Measurements from ENCODE around the gene SDR9C7.
A peak's percentile ranks its signal among the peaks of the same experiment; 100 is the strongest.

Gene SDR9C7

GRCh38 chr12:56935752-56936151, 1.5 kb upstream of the SDR9C7 start:
- H3K9me3 ChIP-seq (replicated peaks in 1 of 2; ENCODE audit: control insufficient read depth in 2 of 2, insufficient read depth in 1 of 2, low read depth in 1 of 2, low read length in 2 of 2), result no peaks in the 10 kb centered on the region
- H3K36me3 ChIP-seq (replicated peaks in 1 of 2; ENCODE audit: control insufficient read depth in 2 of 2, insufficient read depth in 2 of 2, low read length in 2 of 2), result no peaks in the 10 kb centered on the region
- H4K8ac ChIP-seq (ENCODE audit: low read depth, low read length), result no peak overlapping the region
- peaks cover 2% of the 10 kb centered on the region in 2 donors for H3K4me1 ChIP-seq (ENCODE audit: control insufficient read depth in 2 of 2, insufficient read depth in 1 of 2, low read depth in 1 of 2, low read length in 2 of 2)
- no peak overlapping the region for H2BK5ac ChIP-seq (ENCODE audit: low read length)
- H3K18ac ChIP-seq (ENCODE audit: low read length), result no peak overlapping the region
- WGBS, 2 donors (ENCODE audit: extremely low coverage in 2 of 2, insufficient read length in 2 of 2, insufficient replicate concordance in 1 of 2), result no CpG with 5 or more reads among the region's 2 CpGs
- no peak overlapping the region for H2AK5ac ChIP-seq (ENCODE audit: low read depth, low read length)
- no peak overlapping the region for H3K4me2 ChIP-seq (ENCODE audit: insufficient read depth, low read length, poor library complexity, severe bottlenecking)
- H2BK15ac ChIP-seq (ENCODE audit: low read length), result no peak overlapping the region
- no peak overlapping the region for H2BK120ac ChIP-seq (ENCODE audit: low read depth, low read length)
- no peak overlapping the region for H3K27ac ChIP-seq (replicated peaks; ENCODE audit: low read length)
- no peak overlapping the region for H3K14ac ChIP-seq (ENCODE audit: low read length)
- no peak for DNase-seq (ENCODE audit: low spot score)
- H3K79me1 ChIP-seq (ENCODE audit: low read depth, low read length), result no peaks in the 10 kb centered on the region
- H2AFZ ChIP-seq (ENCODE audit: low read length), result no peak overlapping the region
- no peak overlapping the region for H3K23ac ChIP-seq (ENCODE audit: low read depth, low read length, poor library complexity)
- peaks cover 0 to 16% (median 0%) of the 10 kb centered on the region in 3 experiments for H3K27me3 ChIP-seq (ENCODE audit: control insufficient read depth in 3 of 3, insufficient read depth in 3 of 3, low read depth in 1 of 3, low read length in 3 of 3)
- no peak overlapping the region for H2BK12ac ChIP-seq (ENCODE audit: low read length)
- H3K9ac ChIP-seq (ENCODE audit: low read depth, low read length, poor library complexity), result no peak overlapping the region
- no peak overlapping the region for H4K91ac ChIP-seq (ENCODE audit: low read depth, low read length, poor library complexity)
- H3K4ac ChIP-seq (ENCODE audit: low read length), result no peak overlapping the region
- H3K4me3 ChIP-seq (ENCODE audit: low read length in 2 of 2), result no peak overlapping the region

GRCh38 chr12:56935157-56935556, 949 bp upstream of the SDR9C7 start:
- peaks cover 0 to 16% (median 0%) of the 10 kb centered on the region in 3 experiments for H3K27me3 ChIP-seq (ENCODE audit: control insufficient read depth in 3 of 3, insufficient read depth in 3 of 3, low read depth in 1 of 3, low read length in 3 of 3)
- H2BK12ac ChIP-seq (ENCODE audit: low read length), result no peak overlapping the region
- H3K18ac ChIP-seq (ENCODE audit: low read length), result no peak overlapping the region
- no peak overlapping the region for H2AFZ ChIP-seq (ENCODE audit: low read length)
- no peak overlapping the region for H2BK15ac ChIP-seq (ENCODE audit: low read length)
- H2AK5ac ChIP-seq (ENCODE audit: low read depth, low read length), result no peak overlapping the region
- H3K9me3 ChIP-seq (replicated peaks in 1 of 2; ENCODE audit: control insufficient read depth in 2 of 2, insufficient read depth in 1 of 2, low read depth in 1 of 2, low read length in 2 of 2), result no peaks in the 10 kb centered on the region
- no peak for DNase-seq (ENCODE audit: low spot score)
- H3K4me1 ChIP-seq (ENCODE audit: control insufficient read depth in 2 of 2, insufficient read depth in 1 of 2, low read depth in 1 of 2, low read length in 2 of 2), result peaks cover 2% of the 10 kb centered on the region in 2 donors
- no peak overlapping the region for H2BK5ac ChIP-seq (ENCODE audit: low read length)
- H4K91ac ChIP-seq (ENCODE audit: low read depth, low read length, poor library complexity), result no peak overlapping the region
- no peak overlapping the region for H4K8ac ChIP-seq (ENCODE audit: low read depth, low read length)
- no peaks in the 10 kb centered on the region for H3K79me1 ChIP-seq (ENCODE audit: low read depth, low read length)
- no peak overlapping the region for H3K4ac ChIP-seq (ENCODE audit: low read length)
- H3K4me2 ChIP-seq (ENCODE audit: insufficient read depth, low read length, poor library complexity, severe bottlenecking), result no peak overlapping the region
- no peak overlapping the region for H2BK120ac ChIP-seq (ENCODE audit: low read depth, low read length)
- H3K9ac ChIP-seq (ENCODE audit: low read depth, low read length, poor library complexity), result no peak overlapping the region
- H3K27ac ChIP-seq (replicated peaks; ENCODE audit: low read length), result no peak overlapping the region
- H3K23ac ChIP-seq (ENCODE audit: low read depth, low read length, poor library complexity), result no peak overlapping the region
- no peak overlapping the region for H3K14ac ChIP-seq (ENCODE audit: low read length)
- H3K4me3 ChIP-seq (ENCODE audit: low read length in 2 of 2), result no peak overlapping the region
- no peaks in the 10 kb centered on the region for H3K36me3 ChIP-seq (replicated peaks in 1 of 2; ENCODE audit: control insufficient read depth in 2 of 2, insufficient read depth in 2 of 2, low read length in 2 of 2)
- WGBS, 2 donors (ENCODE audit: extremely low coverage in 2 of 2, insufficient read length in 2 of 2, insufficient replicate concordance in 1 of 2), result no CpG with 5 or more reads among the region's 2 CpGs

GRCh38 chr12:56932867-56933266, 1.3 kb downstream of the SDR9C7 start:
- WGBS, 2 donors (ENCODE audit: extremely low coverage in 2 of 2, insufficient read length in 2 of 2, insufficient replicate concordance in 1 of 2), result no CpG with 5 or more reads among the region's 1 CpG
- no peak overlapping the region for H4K8ac ChIP-seq (ENCODE audit: low read depth, low read length)

GRCh38 chr12:56932146-56932545, 2.1 kb downstream of the SDR9C7 start:
- no peak overlapping the region for H3K27ac ChIP-seq (replicated peaks; ENCODE audit: low read length)
- DNase-seq (ENCODE audit: low spot score), result no peak
- H3K27me3 ChIP-seq (ENCODE audit: control insufficient read depth in 3 of 3, insufficient read depth in 3 of 3, low read depth in 1 of 3, low read length in 3 of 3), result peaks cover 0 to 18% (median 0%) of the 10 kb centered on the region in 3 experiments
- no peaks in the 10 kb centered on the region for H3K79me1 ChIP-seq (ENCODE audit: low read depth, low read length)
- no peak overlapping the region for H3K23ac ChIP-seq (ENCODE audit: low read depth, low read length, poor library complexity)
- H2AFZ ChIP-seq (ENCODE audit: low read length), result peak overlapping the region; percentile 86
- no CpG with 5 or more reads among the region's 5 CpGs for WGBS, 2 donors (ENCODE audit: extremely low coverage in 2 of 2, insufficient read length in 2 of 2, insufficient replicate concordance in 1 of 2)
- no peak overlapping the region for H3K14ac ChIP-seq (ENCODE audit: low read length)
- no peak overlapping the region for H4K91ac ChIP-seq (ENCODE audit: low read depth, low read length, poor library complexity)
- H2AK5ac ChIP-seq (ENCODE audit: low read depth, low read length), result no peak overlapping the region
- H3K9ac ChIP-seq (ENCODE audit: low read depth, low read length, poor library complexity), result no peak overlapping the region
- H3K4me1 ChIP-seq (ENCODE audit: control insufficient read depth in 2 of 2, insufficient read depth in 1 of 2, low read depth in 1 of 2, low read length in 2 of 2), result peaks cover 2 to 8% of the 10 kb centered on the region in 2 donors
- no peak overlapping the region for H3K4ac ChIP-seq (ENCODE audit: low read length)
- H2BK15ac ChIP-seq (ENCODE audit: low read length), result no peak overlapping the region
- no peak overlapping the region for H3K4me3 ChIP-seq (ENCODE audit: low read length in 2 of 2)
- no peak overlapping the region for H4K8ac ChIP-seq (ENCODE audit: low read depth, low read length)
- H2BK12ac ChIP-seq (ENCODE audit: low read length), result no peak overlapping the region
- no peak overlapping the region for H2BK5ac ChIP-seq (ENCODE audit: low read length)
- no peak overlapping the region for H3K4me2 ChIP-seq (ENCODE audit: insufficient read depth, low read length, poor library complexity, severe bottlenecking)
- H3K36me3 ChIP-seq (replicated peaks in 1 of 2; ENCODE audit: control insufficient read depth in 2 of 2, insufficient read depth in 2 of 2, low read length in 2 of 2), result no peaks in the 10 kb centered on the region
- no peak overlapping the region for H2BK120ac ChIP-seq (ENCODE audit: low read depth, low read length)
- H3K18ac ChIP-seq (ENCODE audit: low read length), result no peak overlapping the region
- no peaks in the 10 kb centered on the region for H3K9me3 ChIP-seq (replicated peaks in 1 of 2; ENCODE audit: control insufficient read depth in 2 of 2, insufficient read depth in 1 of 2, low read depth in 1 of 2, low read length in 2 of 2)

More at GRCh38 chr12:56932867-56933266, 1.3 kb downstream of the SDR9C7 start:
- H3K23ac ChIP-seq (ENCODE audit: low read depth, low read length, poor library complexity), result no peak overlapping the region
- H3K4me3 ChIP-seq (ENCODE audit: low read length in 2 of 2), result no peak overlapping the region
- no peaks in the 10 kb centered on the region for H3K36me3 ChIP-seq (replicated peaks in 1 of 2; ENCODE audit: control insufficient read depth in 2 of 2, insufficient read depth in 2 of 2, low read length in 2 of 2)
- DNase-seq (ENCODE audit: low spot score), result no peak
- peaks cover 2 to 8% of the 10 kb centered on the region in 2 donors for H3K4me1 ChIP-seq (ENCODE audit: control insufficient read depth in 2 of 2, insufficient read depth in 1 of 2, low read depth in 1 of 2, low read length in 2 of 2)
- no peak overlapping the region for H2BK120ac ChIP-seq (ENCODE audit: low read depth, low read length)
- H3K14ac ChIP-seq (ENCODE audit: low read length), result no peak overlapping the region
- no peak overlapping the region for H3K18ac ChIP-seq (ENCODE audit: low read length)
- no peaks in the 10 kb centered on the region for H3K79me1 ChIP-seq (ENCODE audit: low read depth, low read length)
- no peak overlapping the region for H2BK5ac ChIP-seq (ENCODE audit: low read length)
- H3K4me2 ChIP-seq (ENCODE audit: insufficient read depth, low read length, poor library complexity, severe bottlenecking), result no peak overlapping the region
- H3K9me3 ChIP-seq (replicated peaks in 1 of 2; ENCODE audit: control insufficient read depth in 2 of 2, insufficient read depth in 1 of 2, low read depth in 1 of 2, low read length in 2 of 2), result no peaks in the 10 kb centered on the region
- no peak overlapping the region for H3K9ac ChIP-seq (ENCODE audit: low read depth, low read length, poor library complexity)
- H2AFZ ChIP-seq (ENCODE audit: low read length), result no peak overlapping the region
- no peak overlapping the region for H2BK15ac ChIP-seq (ENCODE audit: low read length)
- H3K27ac ChIP-seq (replicated peaks; ENCODE audit: low read length), result no peak overlapping the region
- no peak overlapping the region for H2BK12ac ChIP-seq (ENCODE audit: low read length)
- no peak overlapping the region for H2AK5ac ChIP-seq (ENCODE audit: low read depth, low read length)
- peaks cover 0 to 16% (median 0%) of the 10 kb centered on the region in 3 experiments for H3K27me3 ChIP-seq (ENCODE audit: control insufficient read depth in 3 of 3, insufficient read depth in 3 of 3, low read depth in 1 of 3, low read length in 3 of 3)
- no peak overlapping the region for H3K4ac ChIP-seq (ENCODE audit: low read length)
- no peak overlapping the region for H4K91ac ChIP-seq (ENCODE audit: low read depth, low read length, poor library complexity)

Measured in neuronal stem cell (in vitro differentiated cells).